Measurements from ENCODE around the gene NUP210L. TPM values are rescaled to one million over a fixed set of nuclear protein-coding genes. Genes with fewer than 3 reads are reported as not detected.
A peak's percentile ranks its signal among the peaks of the same experiment; 100 is the strongest.
"Not testable (repeated sequence)": the region's sequence is repeated elsewhere in the genome, so short reads cannot be mapped to it uniquely, and the experiment has no call there.

Gene NUP210L
- total RNA-seq, 2 donors from 2014 or later, result 0.06 TPM; not detected in 1

DNA sequence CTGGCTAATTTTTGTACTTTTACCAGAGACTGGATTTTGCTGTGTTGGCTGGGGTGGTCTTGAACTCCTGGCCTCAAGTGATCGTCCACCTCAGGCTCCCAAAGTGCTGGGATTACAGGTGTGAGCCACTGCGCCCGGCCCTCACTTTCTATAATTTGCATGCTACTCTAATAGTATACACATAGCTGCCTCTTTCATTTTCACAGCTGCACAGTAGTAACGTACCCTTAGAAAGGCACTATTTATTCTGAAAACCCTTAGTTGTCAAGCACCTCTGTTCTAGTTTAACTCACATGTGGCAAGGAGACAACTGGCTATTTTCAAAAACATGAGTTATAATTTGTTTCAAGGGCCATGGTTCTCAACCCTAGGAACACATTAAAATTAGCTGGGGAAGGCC, 19.8 kb upstream of the NUP210L start:
- no peak for DNase-seq

DNA sequence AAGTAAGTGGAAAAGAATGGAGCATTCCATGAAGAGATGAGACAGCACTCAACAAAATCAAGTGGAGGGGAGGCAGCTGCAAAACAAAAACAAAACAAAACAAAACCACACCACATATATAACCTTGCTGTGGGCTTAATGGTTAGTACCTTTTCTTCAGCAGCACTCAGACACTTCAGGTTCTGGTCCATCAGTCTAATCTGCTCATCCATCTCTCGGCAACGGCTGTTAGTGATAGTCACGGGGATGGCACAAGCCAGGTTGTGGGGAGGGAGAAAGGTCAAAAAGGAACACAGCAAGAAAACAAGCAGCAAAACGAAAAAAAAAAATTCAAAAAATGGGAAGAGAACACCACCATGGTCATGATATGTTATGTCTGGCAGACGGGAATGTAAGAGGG, 17.0 kb upstream of the NUP210L start:
- ATAC-seq (no peak), DNase-seq (no peak)
- intact Hi-C loops (cut with DNase I, micrococcal nuclease), result no loop called here

More for the DNA sequence above, 19.8 kb upstream of the NUP210L start:
- intact Hi-C loops (cut with DNase I, micrococcal nuclease), result no loop called here
- ATAC-seq, result no peak

DNA sequence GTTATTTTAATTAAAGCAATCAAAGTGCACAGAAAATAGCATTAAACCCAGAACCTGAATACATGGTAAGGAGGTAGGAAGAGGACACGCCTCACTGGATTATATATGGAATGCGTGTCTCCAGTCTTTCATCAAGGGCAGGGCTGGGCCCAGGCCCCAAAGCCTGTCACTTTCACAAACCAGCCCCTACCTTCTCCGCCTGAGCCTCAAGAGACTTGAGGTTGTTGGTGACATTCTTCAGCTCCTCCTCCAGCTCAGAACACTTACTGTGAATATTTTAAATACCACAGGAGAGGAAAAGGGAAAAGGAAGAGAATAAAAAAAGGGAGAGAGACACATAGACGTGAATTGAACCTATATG, 16.3 kb upstream of the NUP210L start:
- intact Hi-C loops (cut with DNase I, micrococcal nuclease), result no loop called here
- DNase-seq, result no peak
- peak; percentile 11 for ATAC-seq

DNA sequence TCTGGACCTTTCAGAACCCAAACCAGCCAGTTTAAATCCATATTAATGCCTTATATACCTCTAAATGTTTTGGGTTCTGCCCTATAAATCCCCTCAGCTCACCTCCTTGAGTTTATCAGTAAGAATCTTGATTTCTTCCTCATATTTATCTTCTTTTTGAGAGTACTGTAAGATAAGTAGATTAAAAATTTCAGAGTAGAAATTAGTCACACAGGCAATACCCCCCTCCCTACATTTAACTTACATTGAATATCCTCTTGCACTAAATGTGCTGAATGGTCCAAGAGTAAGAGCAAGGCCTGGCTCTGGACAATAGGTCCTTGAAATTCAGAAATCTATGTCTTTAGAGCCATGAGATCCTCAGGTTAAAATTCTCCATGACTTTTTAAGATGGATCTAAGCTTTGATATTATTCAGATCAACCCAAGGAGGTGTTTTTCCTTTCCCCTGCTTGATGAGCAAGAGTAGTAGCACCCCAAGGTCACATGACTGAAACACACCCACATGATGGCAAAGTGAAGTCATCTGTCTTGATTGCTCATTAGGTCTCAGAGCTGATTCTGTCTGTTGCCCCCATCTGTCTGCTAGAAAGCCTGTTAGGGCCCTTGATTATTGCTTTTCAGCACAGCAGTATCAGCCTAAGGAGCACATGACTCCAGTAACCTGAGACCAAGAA, 15.8 kb upstream of the NUP210L start:
- intact Hi-C loops (cut with DNase I, micrococcal nuclease), result no loop called here
- ATAC-seq (peak; percentile 51), DNase-seq (no peak)

DNA sequence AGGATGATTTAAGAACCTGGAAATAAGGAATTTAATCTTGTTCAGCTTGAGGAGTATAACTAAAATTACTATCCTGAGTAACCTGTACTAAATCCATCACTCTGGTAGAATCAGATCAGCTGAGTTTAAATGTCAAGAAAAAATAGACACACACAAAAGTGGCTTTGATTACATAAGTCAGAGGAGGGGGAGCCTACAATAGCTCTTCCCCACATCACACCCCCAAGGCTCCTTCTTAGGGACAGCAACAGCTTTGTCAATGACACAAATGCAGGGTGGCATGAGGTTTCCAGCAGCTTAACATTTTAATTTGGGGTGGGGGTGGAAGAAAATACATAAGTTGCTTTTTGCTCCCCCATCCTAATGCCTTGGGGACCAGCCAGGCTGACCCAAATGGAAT, 12.6 kb upstream of the NUP210L start:
- ATAC-seq (no peak), DNase-seq (no peak)
- intact Hi-C loops (cut with DNase I, micrococcal nuclease), result no loop called here

DNA sequence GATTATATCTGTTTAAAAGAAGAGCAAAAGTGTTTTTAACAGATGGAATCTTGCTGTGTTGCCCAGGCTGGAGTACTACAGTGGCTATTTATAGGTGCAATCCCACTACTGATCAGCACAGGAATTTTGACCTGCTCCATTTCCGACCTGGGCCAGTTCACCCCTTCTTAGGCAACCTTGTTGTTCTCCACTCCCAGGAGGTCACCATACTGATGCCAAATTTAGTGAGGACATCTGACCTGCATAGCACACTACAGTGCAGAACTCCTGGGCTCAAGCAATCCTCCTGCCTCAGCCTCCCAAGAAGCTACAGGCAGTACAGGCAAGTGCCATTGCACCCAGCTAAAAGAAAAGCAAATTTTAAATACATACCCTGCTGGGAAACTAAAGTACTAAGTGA, 11.3 kb upstream of the NUP210L start:
- DNase-seq (no peak), ATAC-seq (no peak)
- intact Hi-C loops (cut with DNase I, micrococcal nuclease), result no loop called here

DNA sequence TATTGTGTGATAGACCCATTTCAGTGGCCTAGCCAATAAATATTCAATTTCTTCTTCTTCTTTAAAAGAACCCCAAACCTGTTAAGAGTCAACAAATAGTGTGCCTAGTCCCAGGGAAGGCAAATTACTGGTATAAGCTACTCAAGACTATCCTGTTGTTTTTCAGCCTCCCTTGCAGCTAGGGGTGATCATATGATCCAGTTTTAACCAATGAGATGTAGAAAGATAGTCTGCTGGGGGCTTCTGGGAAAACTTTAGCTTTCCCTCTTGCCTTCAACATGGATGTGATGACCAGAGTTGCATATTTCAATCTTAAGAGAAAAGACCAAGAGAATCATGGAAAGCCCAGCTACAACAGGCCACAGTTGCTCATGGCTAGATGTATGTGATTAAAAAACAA, 4.7 kb upstream of the NUP210L start:
- intact Hi-C loops (cut with DNase I, micrococcal nuclease), result no loop called here
- ATAC-seq, result no peak
- no peak for DNase-seq

DNA sequence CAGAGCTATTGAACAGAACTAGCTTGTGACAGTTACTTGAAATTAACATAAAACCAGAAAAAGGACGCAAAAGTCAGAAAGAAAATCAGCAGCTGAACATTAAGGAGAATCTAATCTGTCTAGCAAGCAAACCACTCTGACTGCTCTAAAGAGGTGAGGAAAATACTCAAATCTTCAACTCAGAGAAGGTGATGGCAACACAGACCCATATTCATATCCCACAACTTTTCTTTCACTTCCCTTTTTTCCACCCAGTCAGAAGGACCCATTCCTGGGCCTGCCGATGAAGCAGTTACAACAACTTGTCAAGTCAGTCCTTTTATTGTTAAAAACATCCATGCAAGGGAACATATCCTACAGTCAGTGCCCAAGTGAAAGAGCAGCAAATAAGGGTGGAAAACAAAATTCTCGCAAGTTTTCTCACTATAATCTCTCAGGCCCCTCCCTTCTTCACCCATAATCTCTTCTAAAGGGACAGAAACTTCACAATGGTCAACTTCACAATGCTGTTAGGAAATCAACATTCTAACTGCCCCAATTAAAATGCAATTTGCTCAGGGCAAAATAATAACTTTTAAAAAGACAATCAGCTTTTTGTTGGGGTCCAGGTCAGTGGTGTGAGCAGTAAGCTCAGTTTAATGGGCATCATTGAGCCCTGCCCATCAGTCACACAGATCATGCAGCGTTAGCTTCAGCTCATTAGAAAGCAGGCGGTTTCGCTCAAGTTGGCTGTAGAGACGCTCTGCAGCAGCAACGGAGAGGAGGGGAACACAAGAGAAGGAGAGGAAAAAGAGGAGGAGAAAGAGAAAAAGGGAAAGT, 3.6 kb upstream of the NUP210L start:
- ATAC-seq (no peak), DNase-seq (no peak)
- intact Hi-C loops (cut with DNase I, micrococcal nuclease), result no loop called here

DNA sequence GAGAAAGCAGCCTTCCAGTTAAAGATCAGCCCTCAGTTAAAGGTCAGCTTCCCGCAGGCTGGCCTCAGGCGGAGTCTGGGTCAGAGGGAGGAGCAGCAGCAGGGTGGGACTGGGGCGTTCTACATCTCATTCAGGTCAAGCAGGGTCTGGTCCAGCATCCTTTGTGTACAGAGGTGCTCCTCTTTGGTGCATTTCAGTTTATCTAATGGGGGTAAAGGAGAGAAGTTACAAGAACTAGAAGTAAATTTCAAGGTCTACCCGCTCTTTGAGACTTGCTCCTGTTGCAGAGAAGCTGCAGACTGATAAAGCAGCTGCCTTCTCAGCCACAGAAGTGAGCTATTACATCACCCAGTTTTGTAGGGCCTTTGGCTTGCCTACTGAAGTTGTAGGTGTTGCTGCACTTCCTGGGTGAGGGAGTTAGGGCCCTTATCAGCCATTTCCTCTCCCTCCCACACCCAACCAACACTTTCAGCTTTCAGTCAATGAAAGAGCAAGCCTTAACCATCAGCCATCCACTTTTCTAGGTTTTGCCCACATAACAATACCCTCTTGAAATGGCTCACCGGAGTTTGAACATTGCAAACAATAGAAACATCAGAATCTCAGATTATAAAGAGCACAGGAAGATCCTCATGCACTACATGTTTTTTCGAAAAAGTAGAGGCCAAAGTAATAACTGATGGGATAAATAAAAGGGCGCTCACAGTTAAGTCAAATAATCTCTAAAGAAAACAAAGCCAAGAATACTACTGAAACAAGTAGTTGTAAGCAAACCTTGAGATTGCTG, 2.8 kb upstream of the NUP210L start:
- peak; percentile 70 for ATAC-seq
- intact Hi-C loops (cut with DNase I, micrococcal nuclease), result no loop called here
- no peak for DNase-seq

DNA sequence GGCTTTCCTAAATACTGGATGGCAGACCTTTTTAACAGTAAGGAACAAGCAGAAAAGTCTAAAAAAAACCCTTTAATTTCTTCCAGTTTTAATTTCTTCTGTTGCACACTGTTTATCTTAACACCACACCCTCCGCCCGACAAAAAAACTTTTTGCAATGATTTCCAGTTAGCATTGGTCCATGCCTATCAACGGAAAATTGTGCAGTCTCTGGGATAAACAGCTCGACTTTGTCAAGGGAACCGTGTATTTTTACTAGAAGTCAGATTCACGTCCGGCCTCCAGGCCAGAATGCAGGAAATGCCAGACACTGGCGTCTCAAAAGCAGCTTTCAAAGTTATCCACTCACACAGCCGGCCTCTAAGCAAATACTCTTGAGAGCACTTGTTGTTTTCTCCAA, 378 bp upstream of the NUP210L start:
- no peak for ATAC-seq
- DNase-seq, result no peak
- intact Hi-C loops (cut with DNase I, micrococcal nuclease), result no loop called here

DNA sequence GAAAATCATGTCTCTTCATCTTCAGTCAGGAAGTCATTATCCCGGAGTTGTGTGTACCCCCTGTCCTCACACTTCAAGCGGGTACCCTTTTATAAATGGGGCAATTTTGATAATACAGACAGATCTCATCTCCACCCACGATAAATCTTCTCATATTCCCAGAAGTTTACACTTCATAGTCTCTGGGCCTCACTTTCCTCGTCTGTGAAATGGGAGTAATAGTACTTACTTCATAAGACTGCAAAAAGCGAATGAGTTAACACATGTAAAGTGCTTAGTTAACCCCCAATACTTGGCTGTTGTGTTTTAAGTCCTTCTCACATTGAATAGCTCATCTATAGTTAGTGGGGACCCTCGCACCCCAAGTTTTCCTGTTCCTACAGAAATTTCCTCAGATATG, 820 bp downstream of the NUP210L start:
- intact Hi-C loops (cut with DNase I, micrococcal nuclease), result no loop called here
- no peak for ATAC-seq
- DNase-seq, result no peak

DNA sequence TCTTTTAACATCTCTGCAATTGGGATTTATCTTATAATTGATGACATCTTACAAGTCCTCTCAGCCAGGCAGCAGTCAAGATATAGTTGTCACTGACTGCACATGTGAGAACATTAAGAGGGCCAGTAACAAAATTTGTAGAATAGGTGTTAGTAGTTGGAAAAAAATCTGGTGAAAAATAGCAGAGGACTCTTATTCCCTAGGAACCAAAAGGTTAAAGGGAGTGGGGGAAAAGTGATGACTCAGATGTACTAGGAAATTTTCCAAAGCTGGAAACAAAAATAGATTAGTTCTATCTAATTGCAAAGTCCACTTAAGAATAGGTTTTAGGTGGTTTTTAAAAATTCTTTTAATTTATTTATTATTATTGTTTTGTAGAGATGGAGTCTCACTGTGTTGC, 3.6 kb downstream of the NUP210L start:
- intact Hi-C loops (cut with DNase I, micrococcal nuclease), result no loop called here
- no peak for DNase-seq
- ATAC-seq, result no peak

DNA sequence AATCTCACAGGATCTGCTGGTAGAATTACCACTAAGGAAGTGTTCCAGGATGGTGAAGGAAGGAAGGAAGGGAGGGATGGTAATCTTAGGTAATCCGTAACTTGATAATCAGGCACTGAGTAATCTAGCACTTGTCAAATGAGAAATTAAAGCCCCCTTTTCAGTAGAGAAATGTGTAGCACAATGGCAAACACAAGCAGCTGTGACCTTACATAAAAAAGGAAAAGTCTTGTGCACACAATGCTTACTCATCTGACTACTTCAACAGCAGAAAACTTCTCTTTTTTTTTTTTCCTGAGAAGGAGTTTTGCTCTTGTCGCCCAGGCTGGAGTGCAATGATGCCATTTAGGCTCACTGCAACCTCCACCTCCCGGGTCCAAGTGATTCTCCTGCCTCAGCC, 6.1 kb downstream of the NUP210L start:
- intact Hi-C loops (cut with DNase I, micrococcal nuclease), result no loop called here
- no peak for ATAC-seq
- DNase-seq, result no peak

DNA sequence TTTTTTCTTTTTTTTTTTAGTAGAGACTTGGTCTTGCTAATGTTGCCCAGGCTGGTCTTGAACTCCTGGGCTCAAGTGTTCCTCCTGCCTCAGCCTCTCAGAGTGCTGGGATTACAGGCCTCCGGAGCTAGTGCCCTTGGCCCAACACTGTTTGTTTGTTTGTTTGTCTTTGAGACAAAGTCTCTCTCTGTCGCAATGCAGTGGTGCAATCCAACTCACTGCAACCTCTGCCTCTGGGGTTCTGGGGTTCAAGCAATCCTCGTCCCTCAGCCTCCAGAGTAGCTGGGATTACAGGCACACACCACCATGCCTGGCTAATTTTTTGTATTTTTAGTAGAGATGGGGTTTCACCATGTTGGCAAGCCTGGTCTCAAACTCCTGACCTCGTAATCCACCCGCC, 7.4 kb downstream of the NUP210L start:
- ATAC-seq, result not testable (repeated sequence)

DNA sequence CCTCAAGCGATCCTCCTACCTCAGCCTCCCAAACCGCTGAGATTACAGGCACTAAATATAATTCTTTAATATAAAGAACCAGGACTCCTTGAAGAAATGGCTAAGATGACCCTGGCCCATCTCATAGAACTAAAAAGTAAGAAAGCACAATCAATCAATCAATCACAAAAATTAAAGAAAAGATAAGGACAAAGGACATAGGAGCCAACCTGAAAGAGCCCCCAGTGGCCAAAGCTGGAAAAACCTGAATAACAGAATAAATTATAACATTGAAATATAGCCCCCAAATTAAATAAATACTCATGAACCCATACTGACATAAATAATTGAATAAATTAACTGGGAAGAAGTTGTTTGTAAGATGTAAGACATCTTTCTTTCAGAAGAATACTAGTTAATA, 8.9 kb downstream of the NUP210L start:
- ATAC-seq, result no peak
- intact Hi-C loops (cut with DNase I, micrococcal nuclease), result no loop called here
- no peak for DNase-seq

More for the DNA sequence above, 7.4 kb downstream of the NUP210L start:
- intact Hi-C loops (cut with DNase I, micrococcal nuclease); DNase-seq: not testable (repeated sequence)

DNA sequence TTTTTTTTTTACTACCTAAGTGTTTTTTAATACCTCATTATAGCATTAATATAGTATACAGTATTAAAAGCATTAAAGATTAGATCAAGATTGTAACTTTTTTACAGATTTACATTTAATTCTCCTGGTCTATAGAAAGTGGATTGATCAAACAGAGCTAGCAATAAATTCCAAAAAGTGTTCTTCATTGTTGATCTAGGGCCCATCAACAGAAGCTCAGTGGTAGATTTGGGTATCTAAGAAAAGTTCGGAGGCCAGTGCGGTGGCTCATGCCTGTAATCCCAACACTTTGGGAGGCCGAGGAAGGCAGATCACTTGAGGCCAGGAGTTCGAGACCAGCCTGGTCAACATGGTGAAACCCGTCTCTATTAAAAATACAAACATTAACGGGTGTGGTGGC, 12.5 kb downstream of the NUP210L start:
- no peak for ATAC-seq
- intact Hi-C loops (cut with DNase I, micrococcal nuclease), result no loop called here

DNA sequence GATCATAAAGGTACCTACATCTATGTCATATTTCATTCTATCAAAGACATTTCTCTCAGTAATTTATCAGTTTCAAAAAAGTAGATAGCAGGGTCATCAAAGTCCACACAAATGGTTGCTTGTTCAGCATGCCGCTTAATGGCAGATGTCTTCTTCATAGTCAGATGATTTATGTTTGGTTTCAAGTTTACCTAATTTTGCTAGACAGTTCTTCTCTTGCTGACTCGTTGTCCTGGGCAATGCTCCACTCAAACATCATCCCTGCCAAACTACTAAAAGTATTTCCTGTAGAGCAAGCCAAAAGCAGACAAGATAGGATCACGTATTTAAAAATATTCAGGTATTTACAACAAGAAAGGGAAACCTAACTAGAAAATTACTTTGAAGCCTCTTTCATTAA, 13.6 kb downstream of the NUP210L start:
- DNase-seq, result no peak
- intact Hi-C loops (cut with DNase I, micrococcal nuclease), result no loop called here
- ATAC-seq, result no peak

More for the DNA sequence above, 12.5 kb downstream of the NUP210L start:
- DNase-seq, result no peak

DNA sequence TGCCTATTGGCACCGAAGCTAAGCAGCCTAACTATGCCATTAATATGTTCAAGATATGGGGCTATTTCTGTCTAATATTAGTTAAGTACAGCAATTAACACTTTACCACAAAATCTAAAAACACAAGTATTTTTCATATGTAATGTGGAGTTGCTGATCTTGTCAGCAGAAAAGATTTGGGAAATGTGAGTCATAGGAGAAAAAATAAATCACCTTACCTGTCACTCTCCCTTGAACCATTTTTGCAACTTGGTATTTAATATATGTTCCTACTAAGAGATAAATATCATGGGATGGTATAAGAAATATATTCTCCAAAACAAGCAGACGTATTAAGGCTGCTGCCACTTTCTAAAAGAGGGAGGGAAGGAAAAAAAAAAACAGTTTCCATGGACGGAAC, 17.0 kb downstream of the NUP210L start:
- intact Hi-C loops (cut with DNase I, micrococcal nuclease), result no loop called here
- no peak for DNase-seq
- no peak for ATAC-seq

DNA sequence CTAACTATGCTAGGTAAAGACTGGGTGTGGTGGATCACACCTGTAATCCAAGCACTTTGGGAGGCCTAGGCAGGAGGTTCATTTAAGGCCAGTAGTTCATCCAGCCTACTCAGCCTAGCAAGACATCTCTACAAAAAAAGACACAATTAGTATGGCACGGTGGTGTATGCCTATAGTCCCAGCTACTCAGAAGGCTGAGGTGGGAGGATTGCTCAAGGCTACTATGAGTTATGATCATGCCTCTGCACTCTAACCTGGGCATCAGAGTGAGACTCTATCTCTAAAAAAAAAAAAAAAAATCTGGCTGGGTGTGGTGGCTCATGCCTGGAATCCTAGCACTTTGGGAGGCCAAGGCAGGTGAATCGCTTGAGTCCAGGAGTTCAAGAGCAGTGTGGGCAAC, 21.6 kb downstream of the NUP210L start:
- intact Hi-C loops (cut with DNase I, micrococcal nuclease), result no loop called here
- ATAC-seq (no peak), DNase-seq (no peak)

DNA sequence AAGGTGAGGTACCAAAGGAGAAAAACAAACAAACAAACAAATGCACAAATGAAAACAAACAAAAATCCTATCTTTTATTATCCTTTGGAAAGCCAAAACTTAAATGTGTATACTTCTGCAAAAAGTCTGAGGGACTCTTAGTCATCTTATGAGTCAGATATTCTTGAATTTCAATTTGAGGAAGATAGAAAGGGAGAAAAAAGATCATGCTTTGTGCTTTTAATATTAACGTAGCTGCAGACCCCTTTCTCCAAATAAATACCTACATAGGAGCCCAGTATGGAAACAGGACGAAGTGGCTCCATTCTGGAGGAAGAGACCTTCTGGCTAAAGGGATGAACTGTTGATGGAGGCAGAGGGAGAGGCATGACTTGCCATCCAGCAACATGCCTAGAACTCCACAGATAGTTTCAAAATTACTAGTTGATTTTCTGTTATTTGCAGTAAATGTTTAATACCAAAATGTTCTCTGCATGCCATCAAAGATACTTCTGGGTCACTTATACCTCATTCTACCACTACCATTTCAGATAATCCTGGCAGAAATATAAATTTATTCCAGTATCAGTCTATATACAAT, 25.4 kb downstream of the NUP210L start:
- ATAC-seq (no peak), DNase-seq (no peak)
- intact Hi-C loops (cut with DNase I, micrococcal nuclease), result no loop called here
